NCI-H2227 (cell line): Measurements from ENCODE around the gene PNPLA6.
A peak's percentile ranks its signal among the peaks of the same experiment; 100 is the strongest.
"Not testable (repeated sequence)": the region's sequence is repeated elsewhere in the genome, so short reads cannot be mapped to it uniquely, and the experiment has no call there.

Experiments used
- DNase-seq: peaks from one replicate; lab custom pipeline; 2025; ENCODE audit not compliant: unreplicated experiment; lab: John Stamatoyannopoulos, UW

PNPLA6 gene

DNA sequence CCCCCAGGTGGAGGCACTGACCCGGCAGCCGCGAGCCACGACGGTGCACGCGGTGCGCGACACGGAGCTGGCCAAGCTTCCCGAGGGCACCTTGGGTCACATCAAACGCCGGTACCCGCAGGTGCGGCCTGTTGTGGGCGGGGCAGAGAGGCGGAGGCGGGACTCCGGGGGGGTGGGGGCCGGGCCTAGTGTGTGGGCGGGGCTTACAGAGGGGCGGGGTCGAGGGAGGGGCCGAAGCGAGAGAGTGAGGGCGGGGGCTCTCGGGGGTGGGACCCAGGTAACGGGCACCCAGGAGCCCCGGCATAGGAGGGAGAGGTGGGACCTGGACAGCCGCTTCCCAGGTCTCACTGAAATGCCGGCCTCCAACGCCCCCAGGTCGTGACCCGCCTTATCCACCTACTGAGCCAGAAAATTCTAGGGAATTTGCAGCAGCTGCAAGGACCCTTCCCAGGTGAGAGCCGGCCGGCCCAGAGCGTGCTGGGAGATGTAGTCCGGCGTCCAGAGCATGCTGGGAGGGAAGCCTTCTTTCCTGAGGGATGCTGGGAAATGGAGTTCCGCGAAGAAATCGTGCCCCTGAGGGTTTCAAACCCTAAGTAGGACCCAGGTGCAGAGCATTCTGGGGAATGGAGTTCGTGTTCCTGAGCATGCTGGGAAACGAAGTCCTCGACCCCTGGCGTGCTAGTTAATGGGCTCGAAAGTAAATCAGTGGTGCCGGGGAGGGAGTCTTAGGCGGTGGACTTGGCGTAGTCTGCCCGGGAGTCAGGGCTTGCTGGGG is 15.7 kb downstream of the PNPLA6 start:
- DNase-seq, result peak; percentile 36

GRCh38 chr19:7552781-7553180 is 17.3 kb downstream of the PNPLA6 start:
- no peak for DNase-seq

GRCh38 chr19:7554565-7554964 is 19.0 kb downstream of the PNPLA6 start:
- no peak for DNase-seq

- DNase-seq, result no peak
Observed at GRCh38 chr19:7554990-7555864, 19.7 kb downstream of the PNPLA6 start.

DNA sequence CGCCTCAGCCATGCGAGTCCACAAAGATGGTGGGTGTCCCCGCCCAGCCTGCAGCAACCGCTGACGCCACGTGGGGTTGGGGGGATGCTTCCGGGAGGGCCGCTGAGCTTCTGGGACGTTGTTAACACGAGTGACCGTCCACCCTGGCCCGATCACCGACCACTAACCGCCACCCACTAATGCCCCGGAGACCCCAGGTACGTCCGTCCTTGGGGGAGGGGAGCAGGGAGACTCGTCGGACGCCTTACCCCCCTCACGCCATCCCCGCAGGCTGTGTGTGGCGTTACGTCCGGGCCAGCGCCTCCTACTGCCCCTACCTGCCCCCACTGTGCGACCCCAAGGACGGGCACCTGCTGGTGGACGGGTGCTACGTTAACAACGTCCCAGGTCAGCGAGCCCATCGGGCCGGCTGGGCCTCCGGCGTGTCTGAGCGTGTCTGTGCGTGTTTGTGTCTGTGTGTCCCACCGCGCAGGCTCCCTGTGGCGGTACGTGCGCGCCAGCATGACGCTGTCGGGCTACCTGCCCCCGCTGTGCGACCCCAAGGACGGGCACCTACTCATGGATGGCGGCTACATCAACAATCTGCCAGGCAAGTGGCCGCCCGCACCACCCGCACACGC is 21.3 kb downstream of the PNPLA6 start:
- DNase-seq, result no peak

DNA sequence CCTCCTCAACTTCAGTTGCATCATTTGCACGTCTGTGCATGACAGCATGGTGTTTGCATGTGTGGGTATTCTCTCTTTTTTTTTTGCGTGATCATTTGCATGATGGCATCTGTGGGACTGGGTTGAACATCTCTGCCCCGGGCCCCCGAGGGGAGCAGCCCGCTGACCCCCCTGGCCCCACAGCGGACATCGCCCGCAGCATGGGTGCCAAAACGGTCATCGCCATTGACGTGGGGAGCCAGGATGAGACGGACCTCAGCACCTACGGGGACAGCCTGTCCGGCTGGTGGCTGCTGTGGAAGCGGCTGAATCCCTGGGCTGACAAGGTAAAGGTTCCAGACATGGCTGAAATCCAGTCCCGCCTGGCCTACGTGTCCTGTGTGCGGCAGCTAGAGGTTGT is 23.1 kb downstream of the PNPLA6 start:
- DNase-seq, result no peak

GRCh38 chr19:7559102-7559501 is 23.6 kb downstream of the PNPLA6 start:
- no peak for DNase-seq

- DNase-seq, result no peak
Observed at GRCh38 chr19:7560255-7560654, 24.7 kb downstream of the PNPLA6 start.

GRCh38 chr19:7561325-7561724 is 25.8 kb downstream of the PNPLA6 start:
- no peak for DNase-seq

DNA sequence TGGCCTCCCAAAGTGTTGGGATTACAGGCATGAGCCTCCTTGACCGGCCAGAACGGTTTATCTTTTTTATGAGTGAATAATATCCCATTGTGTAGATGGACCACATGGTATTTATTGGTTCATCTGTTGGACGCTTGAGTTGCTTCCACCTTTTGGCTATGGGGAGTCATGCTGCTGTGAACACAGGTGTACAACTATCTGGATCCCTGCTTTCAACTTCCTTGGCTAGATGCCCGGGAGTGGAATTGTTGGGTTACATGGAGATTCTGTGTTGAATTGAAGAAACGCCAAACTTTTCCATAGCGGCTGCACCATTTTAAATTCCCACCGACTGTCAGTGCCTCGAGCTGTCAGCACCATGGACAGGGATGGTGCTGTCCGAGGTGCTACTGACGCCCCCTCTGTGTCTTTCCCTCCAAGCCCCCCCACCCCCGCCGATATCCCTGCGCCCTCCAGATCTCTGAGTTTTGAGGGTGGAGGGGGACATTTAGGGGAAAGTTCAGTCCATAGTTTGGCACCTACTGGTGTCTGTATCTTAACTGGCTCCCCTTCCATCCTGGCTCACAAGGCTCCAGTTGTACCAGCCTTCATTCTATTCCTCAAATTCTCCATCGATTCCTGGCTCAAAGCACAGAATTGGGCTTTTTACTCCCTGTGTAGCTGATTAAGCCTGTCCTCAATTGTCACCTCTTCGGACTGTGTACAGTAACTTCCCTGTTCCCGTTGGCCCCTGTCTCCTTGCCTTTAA is 27.3 kb downstream of the PNPLA6 start:
- DNase-seq, result no peak

GRCh38 chr19:7564866-7565265 is 29.3 kb downstream of the PNPLA6 start:
- no peak for DNase-seq

DNA sequence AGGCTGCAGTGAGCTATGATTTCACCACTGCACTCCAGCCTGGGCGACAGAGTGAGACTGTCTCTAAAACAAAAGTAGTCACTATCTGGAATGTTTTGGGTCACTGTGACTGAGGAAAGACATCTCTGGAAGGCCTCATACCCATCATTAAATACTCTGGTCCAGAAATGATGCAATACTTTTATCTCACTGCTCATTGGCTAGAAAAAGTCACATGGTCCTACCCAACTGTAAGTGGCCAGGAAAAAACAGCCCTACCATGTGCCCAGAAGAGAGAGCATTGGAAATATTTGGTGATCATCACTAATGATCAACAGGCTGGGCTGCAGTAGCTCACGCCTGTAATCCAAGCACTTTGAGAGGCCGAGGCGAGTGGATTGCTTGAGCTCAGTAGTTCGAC is 29.8 kb downstream of the PNPLA6 start:
- DNase-seq, result no peak

DNA sequence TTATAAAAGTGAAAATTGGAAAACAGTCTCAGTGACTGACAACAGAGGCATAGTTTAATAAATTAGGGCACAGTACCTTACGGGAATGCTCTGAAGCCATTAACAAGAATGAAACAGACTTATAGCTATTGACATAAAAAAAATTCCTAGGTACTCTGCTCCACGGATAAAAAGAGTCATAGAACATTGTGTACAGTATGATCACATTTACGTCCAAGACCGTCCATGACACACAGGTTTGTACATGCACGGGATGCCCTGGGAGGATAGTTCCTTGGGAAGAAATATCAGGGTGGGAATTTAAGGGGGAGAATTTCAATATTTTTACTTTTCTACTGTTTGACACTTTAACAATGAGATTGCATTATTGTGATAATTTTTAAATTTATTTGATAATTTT is 35.2 kb downstream of the PNPLA6 start:
- no peak for DNase-seq

DNA sequence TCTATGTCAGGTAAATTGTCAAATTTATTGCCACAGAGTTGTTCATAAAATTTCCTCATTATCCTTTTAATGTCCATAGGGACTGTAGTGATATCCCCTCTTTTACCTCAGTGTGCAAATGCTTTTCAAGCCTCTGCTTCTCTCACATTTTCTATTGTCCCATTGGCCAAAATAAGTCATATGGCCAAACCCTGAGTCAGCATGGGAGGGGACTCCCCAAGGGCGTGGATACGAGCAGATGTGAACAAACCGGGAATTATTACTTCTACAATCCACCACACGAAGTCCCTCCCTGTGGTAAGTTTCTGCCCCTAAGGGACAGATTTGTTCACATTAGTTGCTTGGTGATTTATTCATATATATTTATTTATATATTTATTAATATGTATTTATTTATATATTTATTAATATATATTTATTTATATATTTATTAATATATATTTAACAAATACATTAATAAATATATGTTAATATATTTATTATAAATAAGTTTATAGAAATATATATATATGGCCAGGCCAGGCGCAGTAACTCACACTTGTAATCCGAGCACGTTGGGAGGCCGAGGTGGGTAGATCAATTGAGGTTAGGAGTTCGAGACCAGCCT is 40.0 kb downstream of the PNPLA6 start:
- DNase-seq, result no peak

- DNase-seq, result not testable (repeated sequence)
Observed at GRCh38 chr19:7577422-7577821, 41.9 kb downstream of the PNPLA6 start.

DNA sequence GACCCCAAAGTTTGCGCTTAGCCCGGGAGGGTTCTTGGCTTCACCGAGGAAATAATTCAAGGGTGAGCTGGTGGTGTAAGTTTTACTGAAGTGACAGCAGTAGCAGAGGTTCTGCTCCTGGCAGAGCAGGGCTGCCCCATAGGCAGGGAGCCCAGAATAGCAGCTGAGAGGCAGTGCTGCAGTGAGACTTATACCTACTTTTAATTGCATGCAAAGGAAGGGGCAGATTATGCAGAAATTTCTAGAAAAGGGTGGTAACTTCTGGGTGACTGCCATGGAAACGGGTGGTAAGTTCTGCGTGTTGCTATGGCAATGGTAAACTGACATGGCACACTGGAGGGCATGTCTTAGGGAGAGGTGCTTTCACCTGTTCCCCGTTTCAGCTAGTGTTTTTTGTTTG is 42.6 kb downstream of the PNPLA6 start:
- no peak for DNase-seq

DNA sequence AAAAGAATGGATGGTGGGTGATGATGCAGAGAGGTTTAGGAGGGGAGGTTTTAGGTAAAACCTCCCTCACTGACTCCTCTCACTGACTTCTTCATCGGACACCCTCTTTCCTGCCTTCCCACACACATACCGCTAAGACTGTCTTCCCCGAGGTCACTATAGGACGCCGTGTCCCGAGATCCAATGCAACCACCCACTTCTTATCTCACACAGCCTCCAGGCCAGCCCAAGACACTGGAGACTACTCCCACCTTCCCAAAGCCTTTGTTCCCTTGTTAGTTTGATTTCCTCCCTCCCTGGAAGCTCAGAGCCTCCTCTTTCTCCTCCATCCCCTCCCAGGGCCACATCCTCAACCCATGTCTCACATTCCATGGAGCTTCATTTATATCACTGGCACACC is 43.7 kb downstream of the PNPLA6 start:
- no peak for DNase-seq

- DNase-seq, result no peak
Observed at GRCh38 chr19:7582446-7582845, 46.9 kb downstream of the PNPLA6 start.

DNA sequence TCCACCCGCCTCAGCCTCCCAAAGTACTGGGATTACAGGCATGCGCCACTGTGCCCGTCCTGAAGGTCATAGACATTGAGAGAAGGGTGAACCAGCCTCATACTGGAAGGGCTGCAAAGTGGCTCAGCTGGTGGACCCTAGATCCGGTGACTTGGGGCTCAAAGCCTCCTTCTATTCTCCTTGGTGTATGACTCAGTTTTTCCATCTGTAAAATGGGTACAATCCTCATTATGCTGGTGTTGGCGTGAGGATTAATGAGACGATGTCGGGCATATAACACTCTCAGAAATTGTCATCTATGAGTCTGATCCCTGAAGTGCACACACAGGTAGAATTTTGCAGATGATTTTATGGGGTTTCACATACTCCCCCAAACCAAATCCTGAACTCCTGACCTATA is 54.3 kb downstream of the PNPLA6 start:
- DNase-seq, result no peak

DNA sequence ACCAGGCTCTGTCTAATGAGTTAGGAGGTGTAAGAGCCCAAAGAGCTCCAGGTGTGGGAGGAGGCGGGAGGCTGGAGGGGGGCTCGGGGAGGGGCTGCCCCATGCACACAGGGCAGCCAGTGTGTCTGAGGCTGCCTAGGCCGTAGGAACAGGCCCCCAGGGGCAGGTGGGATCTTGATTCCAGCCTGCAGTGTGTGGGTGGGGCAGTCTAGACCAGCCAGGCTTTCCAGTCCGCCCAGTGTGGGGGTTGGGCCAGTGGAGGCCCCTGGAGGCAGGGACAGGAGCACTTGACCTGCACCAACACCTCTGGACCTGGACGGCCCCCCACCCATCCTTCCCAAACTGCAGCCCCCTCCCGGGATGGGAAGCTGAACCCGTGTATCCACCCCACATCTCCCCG is 54.7 kb downstream of the PNPLA6 start:
- DNase-seq, result no peak
